Kidney epithelial cell (primary cell): ENCODE results near the gene RAB6B. TPM values are rescaled to one million over a fixed set of nuclear protein-coding genes. Genes with fewer than 3 reads are reported as not detected.
"Not testable (repeated sequence)": the region's sequence is repeated elsewhere in the genome, so short reads cannot be mapped to it uniquely, and the experiment has no call there.

ENCODE experiments used
- DNase-seq: peaks from one replicate; pipeline ENCODE4 v3.0.0-alpha.2; 2010; ENCODE audit warnings: low read depth
- H3K27me3 ChIP-seq: 2 replicates; pipeline ENCODE4 v1.6.0; 2011; ENCODE audit warnings: low read length; ENCODE audit not compliant: control insufficient read depth, insufficient read depth
- H3K36me3 ChIP-seq: 2 replicates; pipeline ENCODE4 v1.5.1; 2011; ENCODE audit warnings: low read length; ENCODE audit not compliant: control insufficient read depth, insufficient read depth
- H3K4me3 ChIP-seq: 2 replicates; pipeline ENCODE4 v1.5.1; 2011; ENCODE audit warnings: low read depth, mild to moderate bottlenecking, control low read depth, low read length
- CTCF ChIP-seq: IDR thresholded peaks from 2 replicates; pipeline ENCODE4 v1.5.1; 2011; ENCODE audit warnings: mild to moderate bottlenecking, moderate library complexity, low read length, control low read depth, inconsistent platforms; ENCODE audit not compliant: insufficient read depth, poor library complexity, severe bottlenecking
- total RNA-seq: library from RNA; depleted of rRNA; stranded (reverse); fragments of >200 nt; gene quantifications from 2 replicates; pipeline ENCODE4 v1.2.3, GENCODE V29; 2015

Gene RAB6B
- total RNA-seq, 1 donor from 2014 or later: 4.4 TPM

GRCh38 chr3:133782454-133782853 is 113.2 kb downstream of the RAB6B start:
- DNase-seq: no peak
- no peak for TF ChIP-seq CTCF
- no peak overlapping the region for H3K4me3 ChIP-seq
- H3K36me3 ChIP-seq: no peaks in the 10 kb centered on the region
- no peaks in the 10 kb centered on the region for H3K27me3 ChIP-seq

DNA sequence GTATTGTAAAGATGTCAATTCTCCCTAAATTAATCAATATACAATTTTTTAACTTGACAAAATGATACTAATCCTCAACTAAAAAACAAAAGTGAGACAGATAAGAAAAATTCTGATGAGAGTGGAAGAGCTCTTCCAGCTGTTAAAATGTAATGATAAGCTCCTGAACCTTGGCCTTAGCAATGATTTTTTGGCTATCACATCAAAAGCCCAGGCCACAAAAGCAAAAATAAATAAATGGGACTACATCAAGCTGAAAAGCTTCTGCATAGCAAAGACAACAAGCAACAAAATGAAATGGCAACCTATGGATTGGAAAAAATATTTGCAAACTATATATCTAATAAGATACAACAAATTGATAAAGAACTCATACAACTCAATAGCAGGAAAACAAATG is 114.1 kb downstream of the RAB6B start:
- no peak for DNase-seq
- no peak for TF ChIP-seq CTCF
- Histone ChIP-seq H3K36me3 (no peaks in the 10 kb centered on the region), H3K27me3 (no peaks in the 10 kb centered on the region), H3K4me3 (no peak overlapping the region)

DNA sequence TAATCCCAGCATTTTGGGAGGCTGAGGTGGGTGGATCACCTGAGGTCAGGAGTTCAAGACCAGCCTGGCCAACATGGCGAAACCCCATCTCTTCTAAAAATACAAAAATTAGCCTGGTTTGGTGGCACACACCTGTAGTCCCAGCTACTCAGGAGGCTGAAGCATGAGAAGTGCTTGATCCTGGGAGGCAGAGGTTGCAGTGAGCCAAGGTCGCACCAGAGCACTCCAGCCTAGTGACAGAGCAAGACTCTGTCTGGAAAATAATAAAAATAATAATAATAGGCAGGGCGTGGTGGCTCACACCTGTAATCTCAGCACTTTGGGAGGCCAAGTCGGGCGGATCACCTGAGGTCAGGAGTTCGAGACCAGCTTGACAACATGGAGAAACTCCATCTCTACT is 114.9 kb downstream of the RAB6B start:
- H3K36me3 ChIP-seq, DNase-seq, H3K27me3 ChIP-seq, H3K4me3 ChIP-seq: not testable (repeated sequence)

- DNase-seq: no peak
- Histone ChIP-seq H3K4me3 (no peak overlapping the region), H3K27me3 (no peaks in the 10 kb centered on the region), H3K36me3 (no peaks in the 10 kb centered on the region)
- TF ChIP-seq CTCF: no peak
Observed at GRCh38 chr3:133779626-133780203, 116.0 kb downstream of the RAB6B start.

GRCh38 chr3:133777807-133778568 is 117.7 kb downstream of the RAB6B start:
- DNase-seq: no peak
- Histone ChIP-seq H3K36me3 (no peaks in the 10 kb centered on the region), H3K27me3 (no peaks in the 10 kb centered on the region), H3K4me3 (no peak overlapping the region)
- TF ChIP-seq CTCF: no peak

DNA sequence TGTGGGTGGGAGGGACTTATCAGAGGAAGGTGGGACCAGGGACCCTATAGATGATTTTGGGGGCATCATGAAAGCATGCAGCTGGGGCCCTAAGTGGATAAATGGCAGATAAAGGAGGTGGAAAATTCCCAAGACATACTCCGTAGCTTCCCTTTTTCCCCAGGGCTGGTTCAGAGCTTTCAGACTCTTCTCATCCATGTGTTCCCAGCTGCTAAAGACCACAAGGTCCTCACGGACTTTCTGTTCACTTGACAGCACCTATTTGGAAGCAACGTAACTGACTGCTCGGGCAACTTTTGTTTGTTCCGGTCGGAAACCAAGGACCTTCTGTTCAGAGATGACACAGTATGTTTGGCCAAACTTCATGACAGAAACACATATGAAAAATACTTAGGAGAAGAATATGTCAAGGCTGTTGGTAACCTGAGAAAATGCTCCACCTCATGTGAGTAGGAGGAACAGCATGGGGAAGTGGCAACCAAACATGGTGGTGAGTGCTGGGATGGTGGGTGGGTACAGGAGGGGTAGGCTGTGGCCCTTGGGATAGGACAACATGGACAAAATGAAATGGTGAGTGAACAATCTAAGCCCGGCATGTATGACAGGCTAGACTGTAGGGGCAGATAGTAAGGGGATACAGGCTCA is 118.8 kb downstream of the RAB6B start:
- Histone ChIP-seq H3K27me3 (no peaks in the 10 kb centered on the region), H3K36me3 (no peaks in the 10 kb centered on the region), H3K4me3 (no peak overlapping the region)
- DNase-seq: no peak
- TF ChIP-seq CTCF: no peak
